Lower leg skin (tissue), 4 donors: Measurements from ENCODE around the gene C1QTNF4. TPM values are rescaled to one million over a fixed set of nuclear protein-coding genes. Genes with fewer than 3 reads are reported as not detected.
"Not testable (repeated sequence)": the region's sequence is repeated elsewhere in the genome, so short reads cannot be mapped to it uniquely, and the experiment has no call there.

Source experiments
- DNase-seq, 2 donors: peaks; one replicate each; pipeline ENCODE4 v3.0.0-alpha.2; 2019; ENCODE audit warnings: low spot score in 2 of 2
- H3K4me3 ChIP-seq: fragments of 200-600 bp; sonication (generic); 2 replicates; pipeline ENCODE4 v1.5.1; 2017; ENCODE audit warnings: mild to moderate bottlenecking, low read depth; ENCODE audit not compliant: poor library complexity, severe bottlenecking
- CTCF ChIP-seq, 3 donors: fragments of 450-650 bp; IDR thresholded peaks; one replicate each; pipeline ENCODE4 v1.5.1; 2016; ENCODE audit warnings: antibody characterized with exemption in 3 of 3, mild to moderate bottlenecking in 3 of 3, moderate library complexity in 2 of 3
- POLR2A ChIP-seq, 2 donors: fragments of 450-650 bp; IDR thresholded peaks; one replicate each; pipeline ENCODE4 v1.6.1; 2016 to 2017; ENCODE audit warnings: antibody characterized with exemption in 2 of 2, mild to moderate bottlenecking in 1 of 2, moderate library complexity in 1 of 2
- WGBS, 2 donors: methylation state at CpG; one replicate each; pipeline ENCODE4 v1.1.5; 2018; 5-methylcytosine and 5-hydroxymethylcytosine counted together
- intact Hi-C: fragments of 100-400 bp; cut with DNase I; formaldehyde crosslinking; loops from one replicate; pipeline ENCODE4 v1.15.0; 2023; ENCODE audit warnings: low total_unique reads
- total RNA-seq, 4 donors: library from RNA; depleted of rRNA; stranded (reverse); fragments of >200 nt; gene quantifications; one replicate each; pipeline ENCODE4 v1.1.0, GENCODE V29; 2016

The C1QTNF4 gene
- total RNA-seq, 4 donors from 2014 or later, result 0.30 to 3.5 (median 1.3) TPM

DNA sequence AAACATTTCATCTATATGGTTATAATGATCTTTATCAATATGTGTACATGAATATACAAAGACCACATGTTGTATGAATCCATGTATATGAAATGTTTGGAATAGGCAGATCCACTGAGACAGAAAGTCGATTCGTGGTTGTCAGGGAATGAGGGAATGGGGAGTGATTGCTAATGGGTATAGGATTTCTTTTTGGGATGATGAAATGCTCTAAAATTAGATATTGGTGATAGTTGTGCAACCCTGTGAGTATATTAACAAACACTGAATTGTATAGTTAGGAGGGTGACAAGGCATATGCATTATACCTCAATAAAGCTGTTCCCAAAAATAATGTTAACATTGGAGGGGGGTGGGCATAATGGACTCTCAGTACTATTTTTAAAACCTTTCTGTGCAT lies 33.8 kb downstream of the C1QTNF4 start:
- no peak overlapping the region for H3K4me3 ChIP-seq
- DNase-seq, result no peak
- intact Hi-C loops, result no loop called here
- no peak for TF ChIP-seq CTCF (IDR thresholded peaks at IDR 0.05)
- no peak for TF ChIP-seq POLR2A (IDR thresholded peaks at IDR 0.05)
- 66 to 70% methylated on average over 2 of the region's 2 CpGs for WGBS, 2 donors

DNA sequence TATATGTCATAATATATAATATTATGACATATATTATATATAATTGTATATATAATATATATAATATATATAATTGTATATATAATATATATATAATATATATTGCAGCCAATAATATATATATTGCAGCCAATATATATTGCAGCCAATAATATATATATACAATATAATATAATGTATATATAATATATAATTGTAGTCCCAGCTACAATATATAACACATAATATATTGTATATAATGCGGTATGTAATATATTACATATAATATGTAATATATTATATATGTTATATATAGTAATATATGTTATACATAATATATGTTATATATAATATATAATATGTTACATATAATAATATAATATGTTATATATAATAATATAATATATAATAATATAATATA lies 35.5 kb downstream of the C1QTNF4 start:
- DNase-seq, result no peak
- intact Hi-C loops, result no loop called here
- TF ChIP-seq CTCF (IDR thresholded peaks at IDR 0.05) (no peak), POLR2A (IDR thresholded peaks at IDR 0.05) (no peak)
- 100% methylated on average over 1 of the region's 1 CpG; no CpG with 5 or more reads in 1 of the 2 donors for WGBS, 2 donors
- H3K4me3 ChIP-seq, result no peak overlapping the region

DNA sequence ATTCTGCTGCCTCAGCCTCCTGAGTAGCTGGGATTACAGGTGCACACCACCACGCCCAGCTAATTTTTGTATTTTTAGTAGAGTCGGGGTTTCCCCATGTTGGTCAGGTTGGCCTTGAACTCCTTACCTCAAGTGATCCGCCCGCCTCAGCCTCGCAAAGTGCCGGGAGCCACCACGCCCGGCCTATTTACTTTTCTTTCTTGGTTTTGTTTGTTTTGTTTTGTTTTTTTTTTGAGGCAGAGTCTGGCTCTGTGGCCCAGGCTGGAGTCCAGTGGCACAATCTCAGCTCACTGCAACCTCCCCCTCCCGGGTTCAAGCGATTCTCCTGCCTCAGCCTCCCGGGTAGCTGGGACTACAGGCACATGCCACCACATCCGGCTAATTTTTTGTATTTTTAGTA lies 37.2 kb downstream of the C1QTNF4 start:
- DNase-seq, H3K4me3 ChIP-seq, intact Hi-C loops: not testable (repeated sequence)
- WGBS, 2 donors, result 94 to 95% methylated on average over 12 of the region's 12 CpGs

DNA sequence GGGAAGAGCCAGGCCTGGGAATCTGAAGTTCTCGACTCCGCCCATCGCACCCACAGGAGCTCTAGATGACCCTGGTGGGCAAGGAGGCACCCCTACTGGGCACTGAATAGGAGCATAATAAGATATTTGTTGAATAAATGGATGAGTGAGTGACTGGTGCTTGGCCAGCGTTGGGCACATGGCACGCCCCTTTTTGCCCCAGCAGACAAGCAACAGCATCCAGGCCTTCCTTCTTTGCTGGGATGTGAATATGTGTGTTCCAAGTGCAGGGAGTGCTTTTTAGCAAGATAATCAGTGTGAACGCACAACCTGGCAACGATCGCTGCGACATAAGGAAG lies 40.8 kb downstream of the C1QTNF4 start:
- intact Hi-C loops, result no loop called here
- no peak for DNase-seq
- 7 to 8% methylated on average over 9 of the region's 9 CpGs for WGBS, 2 donors
- peak overlapping the region; percentile 10 for H3K4me3 ChIP-seq
- TF ChIP-seq CTCF (IDR thresholded peaks at IDR 0.05), result no peak
- TF ChIP-seq POLR2A (IDR thresholded peaks at IDR 0.05), result no peak

DNA sequence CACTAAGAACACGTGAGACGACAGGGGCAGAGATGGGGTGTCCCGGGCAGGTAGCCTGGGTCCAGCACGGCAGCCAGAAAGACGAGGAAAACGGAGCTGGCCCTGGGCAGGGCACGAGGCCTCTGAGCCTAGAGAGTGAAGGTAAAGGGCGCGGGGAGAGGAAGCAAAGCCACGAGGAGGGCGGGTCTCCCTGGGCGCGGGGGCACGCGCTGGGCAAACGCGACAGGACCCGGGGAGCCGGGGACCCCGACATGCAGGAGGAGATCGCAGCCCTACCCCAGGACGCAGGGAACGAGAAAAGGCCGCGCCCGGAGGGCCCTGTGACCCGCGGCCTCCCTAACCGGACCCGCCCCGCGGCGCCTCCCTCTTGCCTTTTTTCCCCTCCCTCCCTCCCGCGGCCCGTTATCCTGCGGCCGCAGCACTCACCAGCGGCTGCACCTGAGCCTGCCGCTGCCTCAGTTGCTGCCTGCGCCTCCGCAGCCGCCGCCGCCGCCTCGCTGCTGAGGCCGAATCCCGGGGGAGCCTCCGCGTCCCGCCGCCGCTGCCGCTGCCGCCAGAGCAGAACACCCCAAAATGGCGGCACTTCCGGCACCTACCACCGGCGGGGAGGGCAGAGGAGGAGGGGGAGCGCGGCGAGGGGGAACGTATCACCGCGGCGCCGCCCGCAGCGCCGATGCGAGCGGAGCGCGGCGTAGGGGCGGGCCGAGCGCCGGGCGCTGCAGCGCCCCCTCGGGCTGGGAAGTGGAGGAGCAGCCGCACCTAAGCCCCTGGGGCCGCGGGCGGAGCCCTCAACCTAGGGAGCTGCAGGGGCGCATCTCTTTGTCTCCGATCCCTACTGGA lies 41.4 kb downstream of the C1QTNF4 start, which contains the start of gene CELF1:
TSS of gene CELF1 (minus strand) at position 567 of the 840 bp plus-strand sequence. CDS start 53,609 bp downstream, outside the sequence.
- TF ChIP-seq POLR2A (IDR thresholded peaks at IDR 0.05) (no peak), CTCF (IDR thresholded peaks at IDR 0.05) (peak in 1 of 3 donors; percentile 50)
- WGBS, 2 donors, result 1% methylated on average over 39 to 76 of the region's 89 CpGs
- intact Hi-C loops, result no loop called here
- peak; percentile 86 to 98 for DNase-seq
- H3K4me3 ChIP-seq, result peak within 1 kb of the TSS; percentile 72

GRCh38 chr11:47552056-47552565 lies 42.1 kb downstream of the C1QTNF4 start:
- no peak for DNase-seq
- intact Hi-C loops, result no loop called here
- H3K4me3 ChIP-seq, result peak overlapping the region; percentile 72
- WGBS, 2 donors, result 1 to 2% methylated on average over 22 of the region's 22 CpGs
- TF ChIP-seq CTCF (IDR thresholded peaks at IDR 0.05) (no peak), POLR2A (IDR thresholded peaks at IDR 0.05) (no peak)
